NOMO-1 treated with dmso at 0.1 percent for 144 hours (cell line): ENCODE data around the gene CSNK1A1.
"Not testable (repeated sequence)": the region's sequence is repeated elsewhere in the genome, so short reads cannot be mapped to it uniquely, and the experiment has no call there.

Experiments
- DNase-seq: peaks from one replicate; lab custom pipeline; 2025; ENCODE audit not compliant: unreplicated experiment; lab: John Stamatoyannopoulos, UW

The CSNK1A1 gene

GRCh38 chr5:149551227-149552037 lies at the start of gene CSNK1A1:
Gene CSNK1A1 (minus strand): TSS chr5:149551439. CDS start chr5:149550964, 475 bp downstream.
- DNase-seq = peak; percentile 99

GRCh38 chr5:149600932-149601331 lies 49.7 kb upstream of the CSNK1A1 start:
- no peak for DNase-seq

GRCh38 chr5:149599375-149599774 lies 48.1 kb upstream of the CSNK1A1 start:
- DNase-seq = no peak

- no peak for DNase-seq
Observed at GRCh38 chr5:149598966-149599365, 47.7 kb upstream of the CSNK1A1 start.

- DNase-seq = not testable (repeated sequence)
Observed at GRCh38 chr5:149598234-149598633, 47.0 kb upstream of the CSNK1A1 start.

- DNase-seq = no peak
Observed at GRCh38 chr5:149597618-149598017, 46.4 kb upstream of the CSNK1A1 start.

- DNase-seq = no peak
Observed at GRCh38 chr5:149596712-149597111, 45.5 kb upstream of the CSNK1A1 start.

- DNase-seq = not testable (repeated sequence)
Observed at GRCh38 chr5:149595105-149595504, 43.9 kb upstream of the CSNK1A1 start.

GRCh38 chr5:149594206-149594895 lies 43.1 kb upstream of the CSNK1A1 start:
- no peak for DNase-seq

- no peak for DNase-seq
Observed at GRCh38 chr5:149593370-149593769, 42.1 kb upstream of the CSNK1A1 start.

- no peak for DNase-seq
Observed at GRCh38 chr5:149588936-149589335, 37.7 kb upstream of the CSNK1A1 start.

- no peak for DNase-seq
Observed at GRCh38 chr5:149586708-149587318, 35.6 kb upstream of the CSNK1A1 start.

GRCh38 chr5:149585910-149586309 lies 34.7 kb upstream of the CSNK1A1 start:
- DNase-seq = no peak

GRCh38 chr5:149584121-149584520 lies 32.9 kb upstream of the CSNK1A1 start:
- no peak for DNase-seq

GRCh38 chr5:149583394-149583793 lies 32.2 kb upstream of the CSNK1A1 start:
- no peak for DNase-seq

- DNase-seq = no peak
Observed at GRCh38 chr5:149581931-149582768, 30.9 kb upstream of the CSNK1A1 start.

- DNase-seq = no peak
Observed at GRCh38 chr5:149581192-149581861, 30.1 kb upstream of the CSNK1A1 start, which contains the start of gene ARHGEF37. Gene ARHGEF37 (plus strand): TSS chr5:149581498. CDS start chr5:149597770, 16,272 bp downstream.

GRCh38 chr5:149580808-149581191 lies 29.6 kb upstream of the CSNK1A1 start:
- no peak for DNase-seq

- DNase-seq = no peak
Observed at GRCh38 chr5:149578896-149579295, 27.7 kb upstream of the CSNK1A1 start.

GRCh38 chr5:149576021-149576420 lies 24.8 kb upstream of the CSNK1A1 start:
- no peak for DNase-seq
